Esophagus squamous epithelium (tissue), 4 donors: Measurements from ENCODE around the gene ATG2A.

Experiments
- POLR2A ChIP-seq, 4 donors: fragments of 450-650 bp; IDR thresholded peaks; one replicate each; pipeline ENCODE4 v1.6.1; 2017; ENCODE audit warnings: antibody characterized with exemption in 4 of 4, mild to moderate bottlenecking in 4 of 4, moderate library complexity in 3 of 4
- TF ChIP-seq, protein P1 (sequence below), 6 experiments: fragments of 450-650 bp in 4 of 6; fragments of 200-600 bp in 2 of 6; sonication (generic) in 2 of 6; IDR thresholded peaks; one replicate each; pipeline ENCODE4 v1.5.1; 2016 to 2019; ENCODE audit warnings: antibody characterized with exemption in 6 of 6, mild to moderate bottlenecking in 4 of 6, moderate library complexity in 4 of 6

DNA sequence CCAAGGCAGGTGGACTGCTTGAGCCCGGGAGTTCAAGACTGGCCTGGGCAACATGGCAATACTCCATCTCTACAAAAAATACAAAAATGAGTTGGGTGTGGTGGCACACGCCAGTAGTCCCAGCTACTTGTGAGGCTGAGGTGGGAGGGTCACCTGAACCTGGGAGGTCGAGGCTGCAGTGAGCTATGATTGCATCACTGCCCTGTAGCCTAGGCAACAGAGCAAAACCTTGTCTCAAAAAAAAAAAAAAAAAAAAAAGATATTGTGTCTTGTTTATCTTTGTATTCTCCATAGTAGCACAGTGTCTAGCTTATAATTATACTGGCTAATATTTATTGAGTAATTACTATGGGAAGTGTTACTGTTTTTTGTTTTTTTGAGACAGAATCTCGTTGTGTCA, 34.5 kb upstream of the ATG2A start:
- no peak for TF ChIP-seq POLR2A (IDR thresholded peaks at IDR 0.05)
- TF ChIP-seq, protein P1, sequence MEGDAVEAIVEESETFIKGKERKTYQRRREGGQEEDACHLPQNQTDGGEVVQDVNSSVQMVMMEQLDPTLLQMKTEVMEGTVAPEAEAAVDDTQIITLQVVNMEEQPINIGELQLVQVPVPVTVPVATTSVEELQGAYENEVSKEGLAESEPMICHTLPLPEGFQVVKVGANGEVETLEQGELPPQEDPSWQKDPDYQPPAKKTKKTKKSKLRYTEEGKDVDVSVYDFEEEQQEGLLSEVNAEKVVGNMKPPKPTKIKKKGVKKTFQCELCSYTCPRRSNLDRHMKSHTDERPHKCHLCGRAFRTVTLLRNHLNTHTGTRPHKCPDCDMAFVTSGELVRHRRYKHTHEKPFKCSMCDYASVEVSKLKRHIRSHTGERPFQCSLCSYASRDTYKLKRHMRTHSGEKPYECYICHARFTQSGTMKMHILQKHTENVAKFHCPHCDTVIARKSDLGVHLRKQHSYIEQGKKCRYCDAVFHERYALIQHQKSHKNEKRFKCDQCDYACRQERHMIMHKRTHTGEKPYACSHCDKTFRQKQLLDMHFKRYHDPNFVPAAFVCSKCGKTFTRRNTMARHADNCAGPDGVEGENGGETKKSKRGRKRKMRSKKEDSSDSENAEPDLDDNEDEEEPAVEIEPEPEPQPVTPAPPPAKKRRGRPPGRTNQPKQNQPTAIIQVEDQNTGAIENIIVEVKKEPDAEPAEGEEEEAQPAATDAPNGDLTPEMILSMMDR (IDR thresholded peaks at IDR 0.05) = no peak
